Right hindlimb (tissue), 1 donor: ENCODE results near the gene MUSTN1.

Experiments
- DNase-seq: peaks from one replicate; pipeline ENCODE4 v3.0.0-alpha.2; 2018

Gene MUSTN1

DNA sequence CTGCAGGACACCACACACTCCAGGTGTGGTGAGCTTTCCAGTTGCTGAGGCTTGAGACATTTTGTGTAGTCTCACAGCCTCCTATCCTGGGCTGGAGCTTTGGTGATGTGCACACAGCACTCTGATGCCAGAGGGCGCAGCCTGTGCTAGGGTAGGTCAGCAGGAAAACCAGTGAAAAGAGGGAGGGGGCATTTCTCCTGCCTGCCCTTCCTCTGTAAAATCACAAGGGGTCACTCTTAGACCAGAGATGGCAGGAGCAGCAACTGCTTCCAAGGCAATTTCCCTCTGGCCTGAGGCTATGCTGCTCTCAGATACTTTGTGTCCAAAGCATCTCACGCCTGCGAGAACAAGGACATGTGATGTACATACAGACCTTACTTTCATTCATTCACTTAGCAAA, 16.5 kb upstream of the MUSTN1 start:
- DNase-seq: no peak

DNA sequence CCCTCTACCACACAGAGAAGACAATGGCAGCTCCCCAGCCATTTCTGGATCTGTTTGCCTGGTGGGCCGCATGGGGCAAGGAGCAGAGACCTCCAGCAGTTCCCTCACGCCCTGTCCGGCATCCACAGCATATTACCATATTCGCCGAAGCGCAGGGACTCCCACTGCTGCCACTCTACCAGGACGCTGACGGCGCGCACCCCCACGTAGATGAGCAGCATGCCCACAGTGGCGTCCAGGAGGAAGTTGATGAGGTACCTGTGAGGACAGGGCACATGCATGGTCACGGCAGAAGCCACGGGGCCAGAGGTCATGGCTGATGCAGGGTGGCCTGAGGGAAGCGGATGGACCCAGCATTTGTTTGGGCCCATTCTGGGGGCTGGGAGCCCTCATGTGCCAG, 14.8 kb upstream of the MUSTN1 start:
- DNase-seq: no peak

DNA sequence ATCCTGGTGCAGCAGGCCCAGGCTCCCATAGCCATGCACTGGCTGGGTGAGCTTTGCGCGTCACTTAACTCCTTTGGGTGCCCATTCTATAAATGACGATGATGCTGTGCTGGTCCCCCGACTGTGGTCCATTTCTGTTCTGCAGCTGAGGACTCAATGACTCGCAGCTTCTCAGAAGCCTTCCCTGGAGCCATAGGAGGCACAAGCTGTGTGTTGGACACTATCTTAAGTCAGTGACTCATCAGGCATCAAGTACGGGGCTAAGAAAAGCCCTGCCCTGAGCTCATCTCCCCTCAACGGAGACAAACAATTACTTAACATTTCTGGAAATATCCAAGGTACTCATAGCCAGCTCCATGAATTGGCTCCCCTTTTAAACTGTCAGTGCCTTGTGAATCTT, 13.8 kb upstream of the MUSTN1 start:
- no peak for DNase-seq

DNA sequence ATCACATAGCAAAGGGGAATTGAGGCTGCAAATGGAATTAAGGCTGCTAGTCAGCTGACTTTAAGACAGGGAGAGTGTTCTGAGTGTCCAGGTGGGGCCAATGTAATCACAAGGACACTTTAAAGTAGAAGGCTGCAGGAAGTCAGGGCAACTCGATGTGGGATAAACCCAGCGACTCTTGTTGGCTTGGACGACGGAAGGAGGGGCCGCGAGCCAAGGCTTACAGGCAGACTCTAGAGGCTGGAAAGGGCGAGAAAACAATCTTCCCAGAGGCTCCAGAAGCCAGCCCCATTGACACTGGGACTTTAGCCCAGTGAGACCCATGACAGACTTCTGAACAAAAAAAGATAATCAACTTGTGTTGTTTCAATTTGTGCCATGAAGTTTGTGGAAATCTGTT, 12.9 kb upstream of the MUSTN1 start:
- DNase-seq: no peak

DNA sequence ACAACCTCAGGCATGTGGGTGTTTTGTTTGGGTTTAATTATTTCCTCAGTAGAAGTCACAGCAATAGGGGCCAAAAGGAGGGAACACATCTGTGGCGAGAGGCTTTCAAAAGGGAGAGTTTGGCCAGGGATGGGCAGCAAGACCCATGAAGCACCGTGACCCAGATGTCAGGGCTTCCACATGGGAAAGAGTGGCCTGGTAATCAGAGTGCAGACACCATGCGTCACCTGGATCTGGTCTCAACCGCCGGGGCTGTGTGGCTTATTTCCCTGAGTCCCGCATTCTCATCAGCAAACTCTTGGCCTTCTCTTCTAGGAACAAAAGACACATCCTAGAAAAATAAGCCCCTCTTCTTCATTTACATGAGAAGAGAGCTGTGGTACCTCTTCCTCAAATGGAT, 12.4 kb upstream of the MUSTN1 start:
- DNase-seq: no peak

DNA sequence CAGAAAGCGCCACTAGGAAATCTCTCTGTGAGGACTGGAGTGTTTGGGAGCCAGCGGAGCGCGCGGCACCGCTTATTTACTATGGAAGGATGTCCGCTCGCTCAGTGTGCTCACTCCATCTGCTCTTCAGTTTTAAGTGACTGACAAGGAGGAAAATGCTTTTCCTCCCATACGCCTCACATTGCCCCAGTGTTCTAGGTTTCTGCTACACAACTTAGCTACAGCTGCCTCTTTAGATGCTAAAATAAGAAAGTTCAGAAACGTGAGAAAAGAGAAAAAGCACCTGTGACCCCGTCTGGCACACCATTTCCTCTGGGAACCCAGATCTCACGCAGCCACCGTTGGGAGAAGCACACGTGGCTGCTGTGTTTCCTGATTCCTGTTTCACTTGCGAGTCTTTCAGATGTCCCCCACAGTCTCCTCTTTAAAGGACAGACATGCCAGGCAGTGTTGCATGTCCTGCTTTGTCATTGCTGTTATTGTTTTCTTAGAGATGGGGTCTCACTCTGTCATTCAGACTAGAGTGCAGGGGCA, 11.7 kb upstream of the MUSTN1 start:
- no peak for DNase-seq

DNA sequence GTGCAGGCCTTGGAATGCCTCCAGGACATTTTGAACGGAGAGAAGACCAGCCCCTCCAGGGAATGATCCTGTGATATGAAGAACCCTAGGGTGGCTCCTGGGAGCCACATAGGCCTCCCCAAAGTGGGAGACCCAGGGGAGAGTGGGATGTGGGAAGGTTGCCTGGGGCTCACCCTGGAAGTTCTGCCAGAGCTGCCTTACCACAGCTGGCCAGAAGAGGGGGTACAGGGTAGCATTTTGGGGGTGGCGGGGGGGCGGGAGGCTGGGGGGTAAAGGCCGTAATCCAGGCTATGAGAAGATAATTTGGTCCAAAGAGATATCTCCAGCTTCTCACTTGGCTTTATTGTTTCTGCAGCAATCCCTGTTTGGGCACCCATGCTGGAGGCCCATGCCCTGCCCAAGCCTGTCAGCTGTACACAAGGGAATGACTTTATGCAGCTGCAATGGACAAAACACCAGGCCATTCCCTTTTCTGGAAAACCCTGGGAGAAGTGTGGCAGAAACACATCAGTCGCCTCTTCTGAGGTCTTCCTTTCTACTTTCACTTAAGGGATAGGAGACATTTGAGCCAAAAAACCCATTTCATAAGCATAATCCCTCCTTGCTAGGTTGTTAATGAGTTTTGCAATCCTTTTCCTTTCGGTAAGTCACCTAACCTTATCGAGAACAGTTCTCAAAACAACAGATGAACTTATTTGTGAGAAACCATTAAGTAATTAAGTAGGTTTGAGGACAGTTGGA, 11.0 kb upstream of the MUSTN1 start:
- DNase-seq: no peak

DNA sequence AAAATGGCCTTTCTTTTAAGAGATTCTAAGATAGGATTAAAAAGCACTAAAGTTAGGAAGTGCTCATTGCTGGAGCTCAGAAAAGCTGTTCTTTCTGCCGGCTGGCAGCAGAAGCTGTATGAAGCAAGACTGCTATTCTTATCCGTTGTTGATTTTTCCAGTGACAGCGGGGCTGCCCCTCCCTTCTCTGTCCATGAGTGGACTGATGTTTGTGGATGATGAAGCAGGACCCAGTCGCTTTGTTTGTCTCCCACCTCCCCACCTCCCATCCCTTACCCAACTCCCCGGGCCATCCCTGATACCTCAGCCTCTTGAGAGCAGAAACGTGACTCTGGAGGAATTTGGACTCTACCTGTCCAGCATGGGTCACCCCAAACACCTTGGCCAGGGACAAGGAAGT, 10.3 kb upstream of the MUSTN1 start:
- DNase-seq: no peak

DNA sequence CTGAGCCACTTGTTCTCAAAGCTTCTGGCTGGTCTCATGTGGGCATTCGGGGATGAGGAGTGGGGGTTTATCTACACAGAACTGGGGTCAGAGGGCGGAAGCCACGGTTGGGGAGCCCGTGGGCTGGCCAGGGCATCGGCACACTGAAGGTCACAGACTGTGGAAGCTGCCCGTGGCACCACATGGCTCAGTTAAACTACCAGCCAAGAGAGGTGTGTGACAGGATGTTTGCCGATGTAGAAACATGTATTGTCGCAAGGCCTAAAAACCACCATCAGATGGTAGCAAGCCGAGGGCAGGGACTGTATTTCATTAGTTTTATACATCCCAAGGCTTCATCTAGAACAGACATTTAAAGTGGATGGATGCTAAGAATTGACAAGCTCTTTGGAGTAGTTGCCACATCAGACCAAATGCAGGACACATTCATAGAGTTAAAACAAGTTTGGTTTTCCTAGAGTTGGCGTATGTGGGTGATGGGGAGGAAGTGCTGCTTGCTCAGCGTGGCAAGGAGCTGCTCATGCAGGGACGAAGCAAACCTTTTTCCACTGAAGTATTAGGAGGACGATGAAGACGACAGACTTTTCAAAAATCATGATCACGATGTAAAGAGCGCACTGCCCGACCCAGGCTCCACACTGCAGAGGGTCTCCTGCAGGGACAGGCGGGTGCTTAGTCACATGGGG, 9.6 kb upstream of the MUSTN1 start:
- no peak for DNase-seq

DNA sequence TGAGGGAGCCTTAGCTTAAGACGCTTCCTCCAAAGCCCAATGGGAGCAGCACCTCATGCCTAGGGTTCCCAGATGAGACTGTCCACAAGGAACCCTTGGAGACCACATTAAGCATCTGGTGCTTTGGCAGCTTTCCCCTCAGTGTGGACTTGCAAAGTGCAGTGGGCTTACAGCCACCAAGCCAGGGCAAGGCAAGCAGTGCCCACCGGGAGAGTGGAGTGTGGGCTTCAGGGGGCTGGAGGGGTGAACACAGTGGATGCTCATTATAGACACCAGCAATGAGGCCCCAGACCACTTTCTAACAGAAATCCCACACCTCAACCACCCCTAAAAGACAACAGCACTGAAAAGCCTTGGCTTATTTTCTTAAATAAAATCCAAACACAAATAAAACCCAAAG, 9.1 kb upstream of the MUSTN1 start:
- DNase-seq: no peak

DNA sequence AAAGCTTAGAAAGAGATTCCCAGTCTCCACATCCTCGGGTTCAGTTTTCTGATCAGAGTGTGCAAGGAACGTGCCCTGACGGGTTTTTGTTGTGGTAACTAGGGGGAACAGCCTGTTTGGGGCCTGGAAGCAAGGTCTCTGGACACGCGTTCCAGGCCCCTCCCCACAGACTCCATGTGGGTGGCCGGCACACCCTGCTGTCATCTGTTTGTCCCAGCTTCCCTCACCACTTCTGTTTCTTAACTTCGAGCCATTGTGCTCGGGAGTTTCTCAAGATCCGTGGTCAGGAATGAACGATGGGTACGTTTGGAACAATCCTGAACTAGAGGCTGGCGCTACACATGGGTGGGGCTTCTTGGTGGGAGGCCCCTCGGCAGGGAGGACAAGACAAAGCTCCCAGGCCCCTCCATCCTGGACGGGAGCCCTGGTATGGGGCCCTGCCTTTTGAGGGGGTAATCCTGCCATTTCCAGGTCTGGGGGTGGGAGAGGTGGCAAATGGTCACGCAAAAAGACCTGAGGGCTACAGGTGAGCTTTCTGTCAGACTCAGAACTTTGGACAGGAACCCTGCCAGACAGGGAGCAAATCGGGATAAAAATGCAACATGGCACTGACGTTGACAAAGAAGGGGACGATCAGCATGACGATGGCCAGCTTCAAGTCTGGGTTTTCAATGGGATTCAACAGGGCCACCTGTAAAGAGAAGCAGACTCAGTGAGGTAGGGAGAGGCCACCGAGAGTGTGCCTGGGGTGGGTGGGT, 8.5 kb upstream of the MUSTN1 start:
- DNase-seq: no peak

DNA sequence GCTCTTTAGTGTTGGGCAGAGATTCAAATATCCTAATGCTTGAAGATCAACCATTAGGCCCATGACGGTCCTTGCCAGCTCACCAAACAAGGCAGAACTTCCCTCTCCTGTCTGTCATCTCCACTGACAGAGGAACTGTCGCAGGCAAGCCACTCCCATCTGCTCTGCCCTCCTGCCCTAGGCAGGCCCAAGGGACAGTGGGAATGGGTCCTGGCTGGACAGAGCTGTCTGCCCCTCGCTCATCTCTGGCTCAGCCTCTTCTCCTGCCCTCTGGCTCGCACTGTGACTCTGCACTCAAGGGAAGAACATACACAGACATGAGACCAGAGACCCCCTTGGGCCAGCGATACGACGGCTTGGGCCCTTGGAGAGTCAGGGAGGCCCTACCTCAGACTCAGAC, 7.6 kb upstream of the MUSTN1 start:
- DNase-seq: no peak

DNA sequence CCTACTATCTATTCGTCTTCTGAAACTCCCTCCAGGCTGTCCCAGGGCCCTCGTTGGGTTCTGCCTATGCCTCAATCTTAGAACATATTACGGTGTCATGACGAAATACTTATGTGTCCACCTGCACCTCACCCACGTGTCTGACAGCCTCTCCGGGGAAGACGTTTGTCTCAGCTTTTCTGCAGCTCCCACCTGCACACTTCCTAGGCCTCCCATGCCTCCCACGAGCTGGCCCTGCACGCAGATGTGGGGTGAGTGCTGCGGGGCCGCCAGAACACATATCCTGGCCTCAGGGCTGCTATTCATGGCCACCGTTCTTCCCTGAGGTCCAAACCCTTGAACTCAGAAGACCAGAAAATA, 7.1 kb upstream of the MUSTN1 start:
- DNase-seq: no peak

DNA sequence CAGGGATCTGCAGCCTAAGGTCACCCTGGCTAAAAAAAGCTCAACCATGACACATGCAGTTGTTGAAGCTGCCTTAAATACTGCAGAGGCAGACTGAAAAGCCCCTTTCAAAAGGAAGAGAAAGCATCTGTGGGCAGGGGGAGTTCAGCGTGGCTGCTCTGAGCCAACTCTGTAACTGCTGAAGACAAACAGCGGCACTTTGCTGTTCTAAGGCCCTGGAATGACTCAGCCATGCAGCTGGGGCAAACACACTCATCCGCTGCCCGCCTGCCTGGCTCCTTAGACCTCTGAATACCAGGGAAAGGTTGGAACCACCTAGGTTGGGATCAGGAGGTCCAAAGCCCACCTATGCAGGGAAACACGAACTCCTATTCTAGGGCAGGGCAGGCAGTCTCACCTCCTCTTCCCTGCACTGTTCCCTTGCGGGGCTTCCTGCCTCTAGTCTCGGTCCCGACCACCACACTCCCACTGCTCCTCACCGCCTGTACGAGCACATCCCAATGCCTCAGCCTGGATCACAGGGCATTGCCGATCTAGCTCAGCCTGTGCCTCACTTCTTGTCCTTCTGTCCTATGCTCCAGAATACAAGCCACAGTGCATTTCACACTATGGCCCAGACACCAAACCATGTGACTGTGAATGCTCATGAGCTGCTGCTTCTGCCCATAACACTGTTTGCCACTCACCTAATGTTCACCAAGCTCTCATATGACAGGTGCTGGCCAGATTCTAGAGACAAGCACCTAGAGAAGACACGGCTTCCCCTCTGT, 6.6 kb upstream of the MUSTN1 start:
- DNase-seq: no peak

DNA sequence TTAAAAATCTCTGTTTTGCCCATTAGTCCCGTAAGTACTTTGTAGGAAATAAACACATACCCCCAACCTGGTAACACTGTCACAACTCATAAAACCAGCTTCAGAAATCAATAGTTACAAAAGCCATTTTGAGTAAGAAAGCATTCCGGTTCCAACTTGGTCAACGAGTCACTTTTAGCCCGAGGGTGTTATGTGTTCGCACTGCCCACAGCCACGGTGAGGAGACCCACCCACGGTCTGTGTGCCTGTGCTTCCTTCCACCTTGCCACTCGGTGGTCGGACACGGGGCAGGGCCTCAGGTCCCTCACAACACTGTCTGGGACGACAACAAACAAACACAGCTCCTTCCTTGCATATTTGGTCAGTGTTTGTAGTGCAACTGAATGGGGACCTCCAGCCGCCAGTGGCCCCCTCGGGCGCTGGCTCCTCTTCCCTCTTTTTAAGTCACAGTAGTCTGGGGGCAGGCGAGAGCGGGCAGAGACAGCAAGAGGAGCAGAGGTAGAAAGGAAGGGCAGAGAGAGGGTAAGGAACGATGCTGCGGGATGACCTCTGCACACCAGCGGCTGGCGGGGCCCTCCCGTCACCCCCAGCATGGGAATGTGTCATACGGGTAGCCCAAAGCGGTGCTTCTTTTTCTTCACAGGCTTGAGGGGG, 5.2 kb upstream of the MUSTN1 start:
- no peak for DNase-seq

DNA sequence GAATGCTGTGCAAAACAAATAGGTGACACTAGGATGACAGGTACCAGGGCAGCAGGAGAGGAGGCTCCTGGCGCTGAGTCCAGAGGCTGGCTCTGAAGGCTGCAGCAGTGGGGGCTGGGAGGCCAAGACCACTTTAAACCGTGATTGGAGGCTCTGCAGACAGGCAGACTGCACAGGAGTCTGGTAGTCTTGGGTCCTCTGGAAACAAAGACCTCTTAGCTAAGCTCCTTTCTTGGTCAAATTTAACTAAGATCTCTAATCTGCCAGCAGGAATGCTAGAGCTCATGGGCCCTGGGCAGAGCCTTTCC, 4.4 kb upstream of the MUSTN1 start:
- no peak for DNase-seq

DNA sequence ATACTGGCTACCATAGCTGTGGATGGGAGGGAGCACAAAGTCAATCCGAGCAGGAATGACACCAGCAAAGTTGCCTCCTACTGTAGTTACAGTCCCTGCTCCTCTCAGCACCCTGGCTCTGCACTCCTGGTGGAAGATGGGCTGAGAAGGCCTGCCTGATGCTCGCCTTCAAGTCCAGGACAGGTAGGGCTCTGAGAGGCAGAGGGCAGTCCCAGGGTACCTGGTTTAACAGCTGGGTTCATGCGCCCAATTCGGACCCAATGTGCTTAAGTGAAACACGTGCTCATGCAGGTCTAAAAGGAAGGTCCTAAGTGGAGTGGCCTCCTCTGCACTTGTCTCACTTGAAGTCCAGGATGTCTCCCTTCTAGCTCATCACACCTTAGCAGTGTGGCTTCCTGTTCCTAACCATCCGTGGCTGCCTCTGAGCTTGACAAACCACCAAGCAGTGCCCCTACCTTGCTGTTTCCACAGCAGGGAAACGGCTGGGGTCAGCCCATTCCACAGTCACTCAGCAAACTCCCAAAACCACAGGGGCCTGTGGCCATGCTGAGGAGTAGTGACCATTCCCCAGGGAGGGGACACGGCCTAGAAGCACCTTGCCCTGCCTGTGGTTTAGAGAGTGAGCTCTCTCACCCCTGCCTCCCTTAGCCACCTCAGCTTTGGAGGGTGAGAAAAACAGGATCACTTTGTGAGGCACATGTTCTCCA, 3.9 kb upstream of the MUSTN1 start:
- DNase-seq: no peak

DNA sequence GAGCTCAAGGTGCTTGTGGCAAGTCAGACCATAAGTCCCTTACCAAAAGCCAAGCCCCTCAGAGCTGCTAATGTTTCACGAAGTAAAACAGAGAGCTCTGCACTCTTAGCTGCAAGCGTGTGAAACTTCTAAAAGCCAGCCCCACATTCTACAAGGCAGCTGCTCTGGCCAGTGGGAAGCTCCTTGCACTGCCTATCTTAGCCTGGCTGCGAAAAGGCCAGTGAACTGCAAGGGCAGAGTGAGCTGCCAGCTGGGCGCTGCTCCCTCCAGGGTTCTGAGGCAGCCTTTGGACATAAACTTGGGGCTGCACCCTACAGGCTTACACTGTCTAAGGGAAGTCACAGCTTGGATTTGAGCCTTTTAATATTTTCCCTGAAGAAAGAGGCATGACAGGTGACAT, 2.2 kb upstream of the MUSTN1 start:
- no peak for DNase-seq

DNA sequence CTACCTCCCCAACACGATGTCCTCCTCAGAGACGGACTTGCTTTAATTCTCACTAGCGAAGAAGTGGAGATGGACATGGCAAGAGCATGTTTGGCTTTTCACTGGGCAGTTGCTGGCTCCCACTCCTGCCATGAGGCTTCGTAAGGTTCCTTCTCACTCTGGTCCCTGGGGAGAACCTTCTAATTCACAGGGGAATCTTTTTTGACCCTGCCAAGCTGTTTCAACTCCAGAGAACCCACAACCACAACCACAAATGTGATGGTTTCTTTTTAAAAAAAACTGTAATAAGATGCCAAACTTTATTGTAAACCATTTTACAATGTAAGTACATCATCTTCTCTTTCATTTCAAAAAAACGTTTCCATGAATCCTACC, 1.6 kb upstream of the MUSTN1 start:
- no peak for DNase-seq

DNA sequence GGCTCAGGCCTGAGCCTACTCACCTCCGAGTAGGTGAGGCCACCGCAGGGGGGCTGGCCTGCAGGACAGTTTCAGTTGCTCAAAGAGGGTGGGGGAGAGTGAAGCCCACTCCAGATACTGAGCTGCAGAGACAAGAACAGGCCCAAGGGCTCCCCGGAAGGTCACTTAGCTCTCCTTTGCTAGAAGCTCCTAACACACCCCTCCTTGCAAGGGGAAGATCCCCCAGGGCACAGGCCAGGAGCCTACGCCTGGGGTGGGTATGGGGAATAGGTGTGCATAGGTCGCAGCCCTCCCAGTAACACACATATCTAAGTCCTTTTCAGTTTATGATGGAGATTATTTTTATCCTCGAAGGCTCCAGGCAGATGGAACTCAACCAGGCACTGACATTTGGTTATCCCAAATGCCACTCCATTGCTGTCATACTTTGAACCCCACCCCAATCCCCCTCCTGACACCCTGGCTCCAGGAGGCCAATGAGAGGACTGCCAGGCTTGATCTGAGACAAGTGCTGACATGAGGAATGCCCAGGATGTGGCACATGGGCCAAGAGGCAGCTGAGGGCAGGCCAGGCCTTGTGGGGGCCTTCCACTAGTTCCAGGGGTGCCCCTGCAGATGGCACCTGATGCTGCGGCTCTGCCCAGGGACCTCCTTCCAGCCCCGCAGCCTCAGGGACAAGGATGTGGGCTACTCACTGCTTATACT, 1.1 kb upstream of the MUSTN1 start:
- no peak for DNase-seq

DNA sequence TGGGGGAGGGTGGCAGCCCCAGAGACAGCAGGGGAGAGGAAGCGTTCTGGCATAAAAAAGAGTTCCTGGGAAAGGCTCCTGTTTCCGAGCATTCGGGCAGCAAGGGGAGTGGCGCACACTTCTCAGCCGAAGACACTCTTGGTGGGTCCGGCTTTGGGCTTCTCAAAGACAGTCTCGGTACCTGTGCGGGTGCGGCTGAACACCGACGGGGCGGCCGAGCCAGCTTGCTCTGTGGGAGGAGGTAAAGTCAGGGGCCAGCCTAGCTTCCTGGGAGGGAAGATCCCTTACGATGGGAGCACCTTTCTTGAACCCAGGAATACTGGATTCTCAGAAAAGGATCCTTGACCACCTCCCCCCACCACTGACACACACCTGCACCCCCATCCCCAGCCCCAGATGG, 1.6 kb downstream of the MUSTN1 start:
- no peak for DNase-seq
